ENCODE results near the gene ELOVL3. TPM values are rescaled to one million over a fixed set of nuclear protein-coding genes. Genes with fewer than 3 reads are reported as not detected.

Gene ELOVL3
- total RNA-seq, 2 experiments from 2014 or later, result 0.14 TPM; not detected in 1

DNA sequence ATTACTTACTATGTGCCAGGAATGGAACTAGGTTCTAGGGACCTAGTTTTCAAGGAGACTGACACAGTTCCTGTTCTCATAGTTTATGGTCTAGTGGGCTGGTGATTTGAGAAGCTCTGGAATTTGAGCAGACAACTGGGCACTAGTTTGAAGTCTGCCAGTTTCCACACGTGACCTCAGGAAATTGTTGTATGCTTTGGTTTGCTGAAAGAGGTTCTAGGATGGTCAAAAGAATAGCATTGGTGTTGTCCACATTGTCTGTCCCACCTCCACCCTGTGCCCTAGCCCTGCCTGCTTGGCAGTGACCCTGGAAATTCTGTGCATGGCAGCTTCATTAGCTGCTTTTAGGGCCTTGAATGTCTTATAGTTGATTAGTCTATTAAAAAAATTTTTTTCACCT is 48.0 kb downstream of the ELOVL3 start:
- Mint-ChIP-seq H3K27me3 (no peaks in the 10 kb centered on the region), H3K9me3 (ENCODE audit: low read depth) (no peaks in the 10 kb centered on the region), H3K4me3 (no peak overlapping the region), H3K4me1 (peaks cover 28% of the 10 kb centered on the region), H3K27ac (no peak overlapping the region), H3K36me3 (ENCODE audit: low read depth) (peaks cover 11% of the 10 kb centered on the region)
- DNase-seq (no peak), ATAC-seq (no peak)
- CTCF ChIA-PET, result interaction anchor here (0.7 to 1.8 kb wide), 4 partner anchors 10 to 51 kb away, joined by 3 to 6 read pairs (median 4); no protein-coding TSS in a partner anchor
- POLR2A ChIA-PET, result no interaction called here
- intact Hi-C loops (cut with DNase I, micrococcal nuclease), result no loop called here

DNA sequence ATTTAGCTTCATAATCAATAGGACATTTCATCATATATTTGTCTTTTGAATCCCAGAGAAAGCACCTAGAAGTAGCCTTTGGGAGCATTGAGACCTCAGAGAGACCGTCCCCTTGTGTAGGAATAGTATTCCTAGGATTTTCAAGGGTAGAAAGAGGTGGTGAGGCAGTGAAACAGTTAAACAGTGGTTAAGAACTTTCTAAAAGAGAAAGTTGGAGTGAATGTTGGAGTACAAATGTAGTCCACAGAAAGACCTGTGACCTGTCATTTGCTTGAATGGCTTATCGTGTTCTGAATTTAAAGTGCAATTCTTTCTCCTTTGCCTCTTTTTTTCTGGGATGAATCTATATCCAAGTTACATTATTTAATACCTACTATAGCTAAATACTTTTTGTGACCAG is 49.2 kb downstream of the ELOVL3 start:
- ChIA-PET CTCF (interaction anchor here (0.6 to 0.7 kb wide), 3 partner anchors 23 to 150 kb away, joined by 3 read pairs; no protein-coding TSS in a partner anchor), POLR2A (interaction anchor here (0.7 kb wide), 1 partner anchor 9 kb away, joined by 3 read pairs; no protein-coding TSS in a partner anchor)
- Mint-ChIP-seq H3K36me3 (ENCODE audit: low read depth) (peaks cover 7% of the 10 kb centered on the region), H3K27me3 (no peaks in the 10 kb centered on the region), H3K27ac (no peak overlapping the region), H3K9me3 (ENCODE audit: low read depth) (no peaks in the 10 kb centered on the region), H3K4me3 (no peak overlapping the region), H3K4me1 (peaks cover 31% of the 10 kb centered on the region)
- no peak for DNase-seq
- intact Hi-C loops (cut with DNase I, micrococcal nuclease), result no loop called here
- no peak for ATAC-seq

DNA sequence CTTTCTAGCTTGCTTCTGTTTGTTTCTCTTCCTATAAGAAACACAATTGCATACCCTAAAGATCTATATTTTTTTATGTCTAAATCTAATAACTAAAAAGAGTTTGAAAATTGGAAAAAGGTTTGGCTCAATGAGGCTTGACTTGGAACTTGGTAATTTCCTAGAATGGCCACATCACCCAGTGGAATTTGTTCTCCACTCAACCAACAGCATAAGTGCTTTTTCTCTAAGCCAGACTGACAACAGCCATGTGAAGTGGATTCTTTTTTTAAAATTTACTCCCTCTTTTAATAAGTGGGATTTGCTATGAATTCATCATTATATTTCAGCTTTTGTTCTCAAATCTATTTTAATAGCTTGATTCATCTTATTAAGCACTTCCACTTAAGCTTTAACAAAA is 53.0 kb downstream of the ELOVL3 start:
- no peaks in the 10 kb centered on the region for H3K9me3 Mint-ChIP-seq (ENCODE audit: low read depth)
- peaks cover 44% of the 10 kb centered on the region for H3K4me1 Mint-ChIP-seq
- no peak overlapping the region for H3K4me3 Mint-ChIP-seq
- no peak for ATAC-seq
- ChIA-PET CTCF (interaction anchor here (0.9 to 2.1 kb wide), 5 partner anchors 11 to 73 kb away, joined by 3 to 11 read pairs (median 4); no protein-coding TSS in a partner anchor), POLR2A (no interaction called here)
- DNase-seq, result no peak
- H3K36me3 Mint-ChIP-seq (ENCODE audit: low read depth), result no peaks in the 10 kb centered on the region
- no peaks in the 10 kb centered on the region for H3K27me3 Mint-ChIP-seq
- intact Hi-C loops (cut with DNase I, micrococcal nuclease), result no loop called here
- no peak overlapping the region for H3K27ac Mint-ChIP-seq

Other genes with a start within 250 kb of the ELOVL3 start
- 10 to 100 TPM; 16.0 to 21.0 TPM for gene ARMH3, start 170.1 kb upstream of the ELOVL3 start, total RNA-seq
- gene HPS6, start 160.9 kb upstream of the ELOVL3 start, total RNA-seq, result 10 to 100 TPM; 12.9 to 18.9 TPM
- 10 to 100 TPM; 69.6 to 86.7 TPM for gene LDB1, start 105.9 kb upstream of the ELOVL3 start, total RNA-seq
- gene PPRC1, start 93.3 kb upstream of the ELOVL3 start, total RNA-seq, result 10 to 100 TPM; 61.3 to 74.7 TPM
- gene NOLC1, start 73.9 kb upstream of the ELOVL3 start, total RNA-seq, result 100 to 1,000 TPM; 206 to 283 TPM
- under 1 TPM; 0.66 to 0.81 TPM for gene PITX3, start 15.2 kb downstream of the ELOVL3 start, total RNA-seq
- gene GBF1, start 19.2 kb downstream of the ELOVL3 start, total RNA-seq, result 10 to 100 TPM; 33.1 to 37.5 TPM
- gene NFKB2, start 169.4 kb downstream of the ELOVL3 start, total RNA-seq, result 100 to 1,000 TPM; 228 to 238 TPM
- gene PSD, start 192.5 kb downstream of the ELOVL3 start, total RNA-seq, result 10 to 100 TPM in 1 of 2 experiments, 1 to 10 TPM in 1; 9.1 to 11.2 TPM
- gene FBXL15, start 194.5 kb downstream of the ELOVL3 start, total RNA-seq, result 10 to 100 TPM in 1 of 2 experiments, 1 to 10 TPM in 1; 5.4 to 11.9 TPM
- gene CUEDC2, start 206.3 kb downstream of the ELOVL3 start, total RNA-seq, result 10 to 100 TPM; 60.8 to 72.7 TPM
- gene C10orf95, start 225.2 kb downstream of the ELOVL3 start, total RNA-seq, result under 1 TPM; 0.27 to 0.32 TPM

Data from activated CD4-positive, alpha-beta T cell treated with anti-CD3 and anti-CD28 coated beads for 36 hours (primary cell).